Common myeloid progenitor, CD34-positive (primary cell): ENCODE measurements around the gene RAF1.
"Not testable (repeated sequence)": the region's sequence is repeated elsewhere in the genome, so short reads cannot be mapped to it uniquely, and the experiment has no call there.

ENCODE experiments used
- CTCF ChIA-PET: fragments of 350-600 bp; sonication (Branson Sonifier 250); formaldehyde crosslinking; loops from one replicate; lab custom pipeline; 2021; ENCODE audit warnings: antibody characterized with exemption; lab: Charles Lee
- POLR2A ChIA-PET: fragments of 350-600 bp; sonication (Branson Sonifier 250); formaldehyde crosslinking; loops from one replicate; lab custom pipeline; 2021; ENCODE audit warnings: antibody characterized with exemption; lab: Charles Lee
- DNase-seq, 3 donors: peaks; one replicate each; pipeline versions ENCODE4 v3.0.0 to v3.0.0-alpha.2; 2013
- H3K27ac ChIP-seq, 2 experiments: 1 replicate in 1 of 2; 2 replicates in 1 of 2; pipeline ENCODE4 v1.7.0; 2013; ENCODE audit warnings: inconsistent platforms in 2 of 2, low read length in 2 of 2, mild to moderate bottlenecking in 2 of 2, low read depth in 1 of 2, moderate library complexity in 1 of 2; ENCODE audit not compliant: severe bottlenecking in 2 of 2, insufficient read depth in 1 of 2, poor library complexity in 1 of 2
- H3K27me3 ChIP-seq, 5 experiments: replicated peaks in 2 of 5; 1 replicate in 3 of 5; 2 replicates in 2 of 5; pipeline versions ENCODE4 v1.6.1 to v1.7.0; 2013; ENCODE audit warnings: low read length in 4 of 5, mild to moderate bottlenecking in 2 of 5, moderate library complexity in 2 of 5, inconsistent platforms in 1 of 5; ENCODE audit not compliant: insufficient read depth in 5 of 5, control insufficient read depth in 4 of 5
- H3K36me3 ChIP-seq, 4 experiments: 1 replicate in 2 of 4; 2 replicates in 2 of 4; pipeline versions ENCODE4 v1.6.1 to v1.7.0; 2013; ENCODE audit warnings: low read length in 3 of 4, control low read depth in 1 of 4, mild to moderate bottlenecking in 1 of 4; ENCODE audit not compliant: control insufficient read depth in 4 of 4, insufficient read depth in 4 of 4
- H3K4me1 ChIP-seq, 4 experiments: 1 replicate in 3 of 4; 2 replicates in 1 of 4; pipeline versions ENCODE4 v1.6.1 to v1.7.1; 2013; ENCODE audit warnings: low read length in 3 of 4, mild to moderate bottlenecking in 3 of 4, control low read depth in 1 of 4, inconsistent platforms in 1 of 4, moderate library complexity in 1 of 4; ENCODE audit not compliant: control insufficient read depth in 4 of 4, insufficient read depth in 4 of 4; ENCODE audit errors: control extremely low read depth in 1 of 4
- H3K4me3 ChIP-seq, 7 experiments: 1 replicate in 4 of 7; 2 replicates in 3 of 7; pipeline versions ENCODE4 v1.5.1 to v1.7.0; 2013; ENCODE audit warnings: mild to moderate bottlenecking in 7 of 7, low read length in 6 of 7, moderate library complexity in 6 of 7, inconsistent platforms in 2 of 7, low read depth in 2 of 7, control low read depth in 1 of 7; ENCODE audit not compliant: insufficient read depth in 4 of 7, control insufficient read depth in 1 of 7; ENCODE audit errors: extremely low read depth in 1 of 7
- H3K9me3 ChIP-seq, 5 experiments: 1 replicate in 4 of 5; 2 replicates in 1 of 5; pipeline versions ENCODE4 v1.6.1 to v1.7.1; 2013; ENCODE audit warnings: low read length in 4 of 5, mild to moderate bottlenecking in 2 of 5, inconsistent platforms in 1 of 5, low read depth in 1 of 5, moderate library complexity in 1 of 5; ENCODE audit not compliant: control insufficient read depth in 4 of 5, insufficient read depth in 2 of 5; ENCODE audit errors: control extremely low read depth in 1 of 5
- WGBS: methylation state at CpG from one replicate; pipeline ENCODE4 v1.1.5; 2013; ENCODE audit not compliant: insufficient coverage; 5-methylcytosine and 5-hydroxymethylcytosine counted together

RAF1 gene

DNA sequence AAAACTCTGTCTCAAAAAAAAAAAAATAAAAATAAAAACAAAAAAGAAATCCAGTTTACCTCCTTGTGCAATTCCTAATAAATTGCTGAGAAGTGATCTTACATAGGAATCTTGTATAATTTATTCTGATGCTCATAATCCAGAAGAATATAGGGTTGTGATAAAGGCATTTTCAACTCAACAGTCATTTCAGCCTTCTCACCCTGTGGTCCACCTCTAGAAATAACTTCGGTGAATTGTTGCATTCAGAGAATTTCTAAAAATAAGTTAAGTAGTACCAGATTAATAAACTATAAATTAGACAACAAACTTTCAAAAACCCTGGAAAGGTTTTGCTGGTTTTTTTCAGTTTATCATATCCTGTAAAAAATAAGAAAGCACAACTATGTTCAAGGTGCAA is 20.2 kb downstream of the RAF1 start:
- no peak overlapping the region for H3K4me3 ChIP-seq
- DNase-seq: no peak
- H3K4me1 ChIP-seq: peaks cover 0 to 9% (median 3%) of the 10 kb centered on the region in 4 experiments
- H3K36me3 ChIP-seq: peaks cover 0 to 3% (median 0%) of the 10 kb centered on the region in 4 experiments
- CTCF ChIA-PET: interaction anchor here (0.9 kb wide), 1 partner anchor 8 kb away, joined by 4 read pairs; no protein-coding TSS in a partner anchor
- POLR2A ChIA-PET: interaction anchor here (0.6 kb wide), 1 partner anchor 19 kb away, joined by 4 read pairs; no protein-coding TSS in a partner anchor
- no peak overlapping the region for H3K27ac ChIP-seq
- H3K9me3 ChIP-seq: no peaks in the 10 kb centered on the region
- H3K27me3 ChIP-seq: no peaks in the 10 kb centered on the region
- no CpG with 5 or more reads among the region's 1 CpG for WGBS

DNA sequence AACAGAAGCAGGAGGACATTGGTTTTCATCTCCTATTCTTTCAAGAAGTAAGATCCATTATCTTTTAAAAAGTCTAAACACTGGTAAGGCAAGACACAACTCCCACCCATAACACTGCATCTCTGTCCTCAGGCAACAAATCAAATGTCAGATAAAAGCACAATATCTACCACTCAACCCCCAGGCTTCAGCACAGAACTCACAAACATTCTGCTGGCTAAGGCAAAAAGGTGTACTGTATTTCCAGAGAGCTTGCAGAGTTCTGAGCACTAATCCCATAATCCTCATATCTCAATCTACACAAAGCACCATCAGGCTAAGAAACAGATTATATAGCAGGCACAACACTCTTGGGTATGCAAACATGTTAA is 20.9 kb downstream of the RAF1 start:
- Histone ChIP-seq H3K27ac (no peak overlapping the region), H3K9me3 (no peaks in the 10 kb centered on the region)
- POLR2A ChIA-PET: no interaction called here

DNA sequence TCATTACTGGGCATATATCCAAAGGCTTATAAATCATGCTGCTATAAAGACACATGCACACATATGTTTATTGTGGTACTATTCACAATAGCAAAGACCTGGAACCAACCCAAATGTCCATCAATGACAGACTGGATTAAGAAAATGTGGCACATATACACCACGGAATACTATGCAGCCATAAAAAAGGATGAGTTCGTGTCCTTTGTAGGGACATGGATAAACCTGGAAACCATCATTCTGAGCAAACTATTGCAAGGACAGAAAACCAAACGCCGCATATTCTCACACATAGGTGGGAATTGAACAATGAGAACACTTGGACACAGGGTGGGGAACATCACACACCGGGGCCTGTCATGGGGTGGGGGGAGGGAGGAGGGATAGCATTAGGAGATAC is 23.1 kb downstream of the RAF1 start:
- POLR2A ChIA-PET, H3K27me3 ChIP-seq, H3K9me3 ChIP-seq, H3K27ac ChIP-seq, DNase-seq, H3K4me3 ChIP-seq, CTCF ChIA-PET, H3K4me1 ChIP-seq: not testable (repeated sequence)
- WGBS: 100% methylated on average over 2 of the region's 5 CpGs
- H3K36me3 ChIP-seq: peaks cover 0 to 11% (median 1%) of the 10 kb centered on the region in 4 experiments

More for the DNA sequence above, 20.9 kb downstream of the RAF1 start:
- DNase-seq: no peak
- CTCF ChIA-PET: no interaction called here
- peaks cover 0 to 6% (median 0%) of the 10 kb centered on the region in 4 experiments for H3K36me3 ChIP-seq
- no peaks in the 10 kb centered on the region for H3K27me3 ChIP-seq
- no peak overlapping the region for H3K4me3 ChIP-seq
- peaks cover 0 to 4% (median 1%) of the 10 kb centered on the region in 4 experiments for H3K4me1 ChIP-seq

DNA sequence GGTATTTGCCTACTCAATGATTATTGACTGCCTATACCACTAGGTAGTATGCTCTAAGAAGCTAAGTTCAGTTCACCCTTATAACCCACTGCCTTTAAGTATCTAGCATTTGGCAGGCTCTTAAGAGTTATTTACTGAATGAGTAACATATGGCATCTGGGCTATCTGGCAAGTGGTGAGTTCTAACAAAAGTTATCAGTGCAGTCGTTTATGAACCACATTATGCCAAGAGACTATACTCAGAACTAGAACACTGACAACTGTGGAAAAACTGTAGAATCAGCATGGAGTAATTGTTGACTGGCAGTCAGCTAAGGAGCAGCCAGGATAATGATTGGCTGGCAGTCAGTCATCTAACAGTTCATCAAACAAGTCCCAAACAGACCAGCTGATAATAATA is 25.8 kb downstream of the RAF1 start:
- no peaks in the 10 kb centered on the region for H3K9me3 ChIP-seq
- H3K4me3 ChIP-seq: no peak overlapping the region
- ChIA-PET CTCF (interaction anchor here (0.6 to 1.4 kb wide), 2 partner anchors 11 to 16 kb away, joined by 4 to 5 read pairs; no protein-coding TSS in a partner anchor), POLR2A (no interaction called here)
- H3K27ac ChIP-seq: no peak overlapping the region
- no peaks in the 10 kb centered on the region for H3K27me3 ChIP-seq
- DNase-seq: no peak
- WGBS: no CpG with 5 or more reads among the region's 1 CpG
- no peaks in the 10 kb centered on the region for H3K4me1 ChIP-seq
- H3K36me3 ChIP-seq: peaks cover 0 to 11% (median 1%) of the 10 kb centered on the region in 4 experiments

DNA sequence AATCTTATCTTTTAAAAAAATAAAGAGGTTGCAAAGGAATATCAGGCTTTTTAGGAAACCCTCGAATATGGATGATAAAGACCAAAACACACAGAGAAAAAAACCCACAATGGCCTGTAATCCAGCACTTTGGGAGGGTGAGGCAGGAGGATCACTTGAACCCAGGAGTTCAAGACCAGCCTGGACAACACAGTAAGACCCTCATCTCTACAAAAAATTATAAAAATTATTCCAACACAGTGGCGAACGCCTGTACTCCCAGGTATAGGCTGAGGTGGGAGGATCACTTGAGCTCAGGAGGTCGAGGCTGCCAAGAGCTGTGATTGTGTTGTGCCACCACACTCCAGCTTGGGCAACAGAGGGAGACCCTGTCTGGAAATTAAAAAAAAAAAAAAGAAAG is 30.8 kb downstream of the RAF1 start:
- ChIA-PET CTCF (interaction anchor here (0.6 to 1.0 kb wide), 4 partner anchors 17 to 327 kb away, joined by 3 read pairs; no protein-coding TSS in a partner anchor), POLR2A (no interaction called here)
- Histone ChIP-seq H3K36me3 (peaks cover 0 to 10% (median 1%) of the 10 kb centered on the region in 4 experiments), H3K9me3 (no peaks in the 10 kb centered on the region), H3K27ac (peak overlapping the region in 1 of 2 experiments; percentile 16), H3K4me1 (peaks cover 0 to 3% (median 0%) of the 10 kb centered on the region in 4 experiments), H3K4me3 (no peak overlapping the region), H3K27me3 (no peaks in the 10 kb centered on the region)
- no peak for DNase-seq
- 100% methylated on average over 3 of the region's 4 CpGs for WGBS

DNA sequence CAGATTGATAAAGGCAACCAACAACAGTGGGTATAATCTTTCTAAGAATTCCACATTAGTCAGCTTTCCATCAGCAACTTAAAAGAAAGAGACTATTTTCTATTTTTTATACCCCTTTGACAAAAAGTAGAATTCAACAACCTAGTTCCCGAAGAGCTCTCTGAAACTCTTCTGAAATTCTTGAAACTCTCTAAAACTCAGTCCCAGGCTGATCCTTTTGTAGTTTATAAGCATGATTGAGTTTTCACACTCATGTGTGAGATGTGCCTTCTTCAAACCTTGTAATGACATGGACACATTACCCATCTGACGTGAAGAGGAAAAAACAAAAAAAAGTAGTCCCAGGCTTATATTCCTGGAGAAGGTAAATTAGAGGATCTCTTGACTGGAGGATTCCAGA is 31.4 kb downstream of the RAF1 start:
- no peaks in the 10 kb centered on the region for H3K9me3 ChIP-seq
- H3K36me3 ChIP-seq: peaks cover 0 to 10% (median 1%) of the 10 kb centered on the region in 4 experiments
- POLR2A ChIA-PET: no interaction called here
- H3K27me3 ChIP-seq: no peaks in the 10 kb centered on the region
- DNase-seq: no peak
- peaks cover 0 to 5% (median 0%) of the 10 kb centered on the region in 4 experiments for H3K4me1 ChIP-seq
- no peak overlapping the region for H3K4me3 ChIP-seq
- peak overlapping the region in 1 of 2 experiments; percentile 16 for H3K27ac ChIP-seq
- WGBS: 64% methylated on average over 2 of the region's 2 CpGs
- CTCF ChIA-PET: interaction anchor here (0.6 to 1.0 kb wide), 3 partner anchors 17 to 57 kb away, joined by 3 read pairs; no protein-coding TSS in a partner anchor

DNA sequence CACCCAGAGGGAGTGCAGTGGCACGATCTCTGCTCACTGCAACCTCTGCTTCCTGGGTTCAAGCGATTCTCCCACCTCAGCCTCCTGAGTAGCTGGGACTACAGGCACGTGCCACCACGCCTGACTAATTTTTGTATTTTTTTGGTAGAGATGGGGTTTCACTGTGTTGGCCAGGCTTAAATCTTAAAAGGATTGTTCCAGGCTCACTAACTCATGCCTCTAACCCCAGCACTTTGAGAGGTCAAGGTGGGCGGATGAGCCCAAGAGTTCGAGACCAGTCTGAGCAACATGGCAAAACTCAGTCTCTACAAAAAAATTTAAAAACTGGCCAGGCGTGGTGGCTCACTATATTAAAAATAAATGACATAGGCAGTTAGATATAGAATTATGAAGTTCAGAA is 33.1 kb downstream of the RAF1 start:
- WGBS: 97% methylated on average over 5 of the region's 7 CpGs
- CTCF ChIA-PET: not testable (repeated sequence)

More for the DNA sequence above, 33.1 kb downstream of the RAF1 start:
- H3K27ac ChIP-seq, DNase-seq, POLR2A ChIA-PET, H3K4me3 ChIP-seq, H3K27me3 ChIP-seq, H3K9me3 ChIP-seq, H3K36me3 ChIP-seq: not testable (repeated sequence)
- peaks cover 0 to 15% (median 6%) of the 10 kb centered on the region in 4 experiments for H3K4me1 ChIP-seq
